Psoas muscle (tissue), 8 donors: ENCODE measurements around the gene ADCY1. TPM values are rescaled to one million over a fixed set of nuclear protein-coding genes. Genes with fewer than 3 reads are reported as not detected.
A peak's percentile ranks its signal among the peaks of the same experiment; 100 is the strongest.

Experiments used
- ATAC-seq, 4 donors: fragments of 200-7000 bp; cut with Tn5 transposase; one replicate each; pipeline ENCODE4 v1.9.1; 2020; ENCODE audit warnings: moderate library complexity in 3 of 4, mild to moderate bottlenecking in 2 of 4
- DNase-seq, 2 donors: peaks; one replicate each; pipeline ENCODE4 v3.0.0-alpha.2; 2020
- H3K27ac ChIP-seq: fragments of 200-600 bp; one replicate; pipeline ENCODE4 v1.8.0; 2022
- H3K27me3 ChIP-seq, 3 donors: fragments of 200-600 bp in 1 of 3; one replicate each; pipeline versions ENCODE4 v1.6.1 to v1.8.0; 2013 to 2022; ENCODE audit warnings: low read length in 2 of 3, mild to moderate bottlenecking in 2 of 3, moderate library complexity in 1 of 3; ENCODE audit not compliant: insufficient read depth in 3 of 3
- H3K36me3 ChIP-seq, 2 donors: fragments of 200-600 bp in 1 of 2; one replicate each; pipeline versions ENCODE4 v1.6.1 to v1.8.0; 2013 to 2022; ENCODE audit warnings: low read depth in 1 of 2, mild to moderate bottlenecking in 1 of 2, moderate library complexity in 1 of 2; ENCODE audit not compliant: insufficient read depth in 1 of 2
- H3K4me1 ChIP-seq: fragments of 200-600 bp; one replicate; pipeline ENCODE4 v1.8.0; 2022
- H3K4me3 ChIP-seq: fragments of 200-600 bp; one replicate; pipeline ENCODE4 v1.8.0; 2022; ENCODE audit warnings: mild to moderate bottlenecking
- H3K9me3 ChIP-seq: fragments of 200-600 bp; one replicate; pipeline ENCODE4 v1.8.0; 2022
- WGBS, 3 donors: extraction: QIAGEN DNeasy Blood & Tissue Kit; methylation state at CpG; one replicate each; pipeline versions ENCODE4 v1.1.6 to v1.1.7; 2013; 5-methylcytosine and 5-hydroxymethylcytosine counted together
- intact Hi-C, 2 donors: fragments of 100-400 bp; cut with DNase I; formaldehyde crosslinking; loops; one replicate each; pipeline versions ENCODE4 v1.11.0 to v1.14.2; 2022
- polyA plus RNA-seq, 3 donors: library from polyadenylated mRNA; stranded (reverse); fragments of 200-250 nt; gene quantifications; one replicate each; pipeline ENCODE4 v1.2.3, GENCODE V29; 2013
- total RNA-seq, 4 donors: library from RNA; stranded (reverse); fragmentation: NEBNext Ultra II Directional in 2 of 4; extraction: Animal tissue kit (Norgen Biotek cat#: 25700) in 2 of 4; gene quantifications; one replicate each; pipeline versions ENCODE4 v1.2.1 to v1.2.4, GENCODE V29; 2021 to 2023
- TF ChIP-seq, protein P1 (sequence below): fragments of 200-600 bp; IDR thresholded peaks from one replicate; pipeline ENCODE4 v1.8.0; 2022; ENCODE audit warnings: antibody characterized with exemption
- donor health status: healthy with polysubstance abuse.
- donor health status: DM: no; HTN: no; CAD: no; lungs with moderate emphysema.
- donor health status: Bipolar disorder and iron deficiency.
- donor health status: healthy.
- donor health status: DM: yes; HTN: yes; CAD: no.
- donor health status: DM: no; HTN: no; CAD: no.
- donor health status: DM: no; HTN: no; CAD: no.
- donor health status: DM: yes; HTN: yes; CAD: no.

The ADCY1 gene
- total and polyA plus RNA-seq, 7 donors, result 1.3 to 4.3 (median 2.2) TPM

DNA sequence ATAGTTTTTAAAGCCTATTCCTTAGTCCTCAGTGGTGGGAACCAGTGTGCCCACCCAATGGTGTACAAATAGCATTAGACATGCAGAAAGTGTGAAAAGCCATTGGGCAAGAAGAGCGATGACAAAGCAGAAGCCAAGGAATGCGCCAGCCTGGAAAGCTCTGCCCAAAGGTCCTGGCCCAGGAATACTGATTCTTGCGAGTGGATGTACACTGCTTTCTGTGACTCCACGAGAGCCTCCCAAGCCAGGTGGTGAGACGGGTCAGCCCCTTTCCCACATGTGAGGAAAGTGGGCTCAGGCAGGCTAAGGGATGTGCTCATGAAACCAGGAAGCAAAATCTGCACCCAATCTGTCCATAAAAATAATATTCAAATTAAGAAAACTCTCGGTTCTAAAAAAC, 106.6 kb downstream of the ADCY1 start:
- no peaks in the 10 kb centered on the region for H3K27me3 ChIP-seq
- H3K36me3 ChIP-seq, result peaks cover 0 to 7% of the 10 kb centered on the region in 2 donors
- no peaks in the 10 kb centered on the region for H3K4me1 ChIP-seq
- TF ChIP-seq, protein P1, sequence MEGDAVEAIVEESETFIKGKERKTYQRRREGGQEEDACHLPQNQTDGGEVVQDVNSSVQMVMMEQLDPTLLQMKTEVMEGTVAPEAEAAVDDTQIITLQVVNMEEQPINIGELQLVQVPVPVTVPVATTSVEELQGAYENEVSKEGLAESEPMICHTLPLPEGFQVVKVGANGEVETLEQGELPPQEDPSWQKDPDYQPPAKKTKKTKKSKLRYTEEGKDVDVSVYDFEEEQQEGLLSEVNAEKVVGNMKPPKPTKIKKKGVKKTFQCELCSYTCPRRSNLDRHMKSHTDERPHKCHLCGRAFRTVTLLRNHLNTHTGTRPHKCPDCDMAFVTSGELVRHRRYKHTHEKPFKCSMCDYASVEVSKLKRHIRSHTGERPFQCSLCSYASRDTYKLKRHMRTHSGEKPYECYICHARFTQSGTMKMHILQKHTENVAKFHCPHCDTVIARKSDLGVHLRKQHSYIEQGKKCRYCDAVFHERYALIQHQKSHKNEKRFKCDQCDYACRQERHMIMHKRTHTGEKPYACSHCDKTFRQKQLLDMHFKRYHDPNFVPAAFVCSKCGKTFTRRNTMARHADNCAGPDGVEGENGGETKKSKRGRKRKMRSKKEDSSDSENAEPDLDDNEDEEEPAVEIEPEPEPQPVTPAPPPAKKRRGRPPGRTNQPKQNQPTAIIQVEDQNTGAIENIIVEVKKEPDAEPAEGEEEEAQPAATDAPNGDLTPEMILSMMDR, result no peak
- 69 to 84% (median 75%) methylated on average over 6 of the region's 6 CpGs for WGBS, 3 donors
- ATAC-seq, result no peak
- H3K27ac ChIP-seq, result no peak overlapping the region
- intact Hi-C loops, result no loop called here
- H3K9me3 ChIP-seq, result no peaks in the 10 kb centered on the region
- no peak for DNase-seq
- H3K4me3 ChIP-seq, result no peak overlapping the region

DNA sequence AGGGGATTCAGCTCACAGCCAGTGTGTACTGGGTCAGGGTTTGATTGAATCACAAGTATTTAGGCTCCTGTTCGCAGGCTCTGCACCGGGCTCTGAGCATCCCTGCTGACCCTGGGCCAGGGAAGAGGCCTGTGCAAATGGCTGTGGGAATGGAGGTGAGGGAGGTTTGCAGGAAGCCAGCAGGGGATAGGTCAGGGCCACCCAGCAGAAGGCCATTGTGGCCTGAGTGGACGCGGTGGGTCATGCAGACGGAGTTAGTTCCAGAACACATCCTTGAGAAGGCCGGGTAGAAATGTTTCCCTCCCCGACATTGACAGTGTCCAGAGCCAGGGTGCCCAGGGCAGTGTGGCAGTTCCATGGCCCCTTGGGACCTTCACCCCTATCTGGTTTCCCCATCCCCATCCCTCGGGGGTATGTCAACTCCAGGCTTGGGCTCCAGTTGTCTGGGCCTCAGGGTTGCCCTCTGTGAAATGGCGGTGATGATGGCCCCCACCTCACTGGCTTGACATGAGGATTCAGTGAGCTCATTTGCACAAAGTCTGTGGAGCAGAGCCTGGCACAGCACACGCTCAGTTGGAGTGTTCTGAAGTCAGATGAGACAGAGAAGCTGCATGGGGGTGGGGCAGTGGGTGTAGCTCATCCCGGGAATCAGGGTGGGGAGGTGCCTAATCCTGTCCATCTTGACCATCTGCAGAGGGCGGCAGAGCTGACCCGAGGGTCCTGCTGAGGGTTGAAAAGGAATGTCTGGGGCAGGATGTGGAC, 107.6 kb downstream of the ADCY1 start:
- ATAC-seq (no peak), DNase-seq (peak in 1 of 2 donors; percentile 36)
- Histone ChIP-seq H3K27ac (no peak overlapping the region), H3K27me3 (no peaks in the 10 kb centered on the region), H3K36me3 (peaks cover 0 to 7% of the 10 kb centered on the region in 2 donors), H3K9me3 (no peaks in the 10 kb centered on the region), H3K4me3 (no peak overlapping the region), H3K4me1 (no peaks in the 10 kb centered on the region)
- TF ChIP-seq, protein P1, result no peak
- 88 to 91% (median 90%) methylated on average over 13 of the region's 13 CpGs for WGBS, 3 donors
- intact Hi-C loops, result no loop called here

DNA sequence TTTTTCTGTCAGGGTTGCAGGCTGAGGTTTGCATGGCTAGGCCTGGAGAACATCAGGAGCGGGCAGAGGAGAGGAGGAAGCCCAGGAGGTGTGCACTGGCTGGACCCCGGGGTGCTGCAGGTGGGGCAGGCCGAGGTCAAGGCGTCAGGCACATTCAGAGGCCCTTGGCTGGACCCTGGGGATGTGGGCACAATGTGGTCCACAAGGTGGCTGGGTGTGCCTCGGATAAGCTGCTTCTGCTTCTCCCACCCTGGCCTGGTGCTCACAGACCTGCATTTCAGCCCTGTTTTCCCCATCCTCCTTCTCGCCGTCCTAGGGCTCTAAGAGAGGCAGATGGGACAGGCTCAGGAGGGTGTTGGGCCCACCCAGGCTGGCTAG, 108.2 kb downstream of the ADCY1 start:
- Histone ChIP-seq H3K27ac (no peak overlapping the region), H3K36me3 (peaks cover 0 to 7% of the 10 kb centered on the region in 2 donors), H3K9me3 (no peaks in the 10 kb centered on the region), H3K27me3 (no peaks in the 10 kb centered on the region), H3K4me1 (no peaks in the 10 kb centered on the region), H3K4me3 (no peak overlapping the region)
- 95 to 96% (median 96%) methylated on average over 7 of the region's 7 CpGs for WGBS, 3 donors
- intact Hi-C loops, result no loop called here
- ATAC-seq, result no peak
- TF ChIP-seq, protein P1, result no peak
- peak in 1 of 2 donors; percentile 26 for DNase-seq

DNA sequence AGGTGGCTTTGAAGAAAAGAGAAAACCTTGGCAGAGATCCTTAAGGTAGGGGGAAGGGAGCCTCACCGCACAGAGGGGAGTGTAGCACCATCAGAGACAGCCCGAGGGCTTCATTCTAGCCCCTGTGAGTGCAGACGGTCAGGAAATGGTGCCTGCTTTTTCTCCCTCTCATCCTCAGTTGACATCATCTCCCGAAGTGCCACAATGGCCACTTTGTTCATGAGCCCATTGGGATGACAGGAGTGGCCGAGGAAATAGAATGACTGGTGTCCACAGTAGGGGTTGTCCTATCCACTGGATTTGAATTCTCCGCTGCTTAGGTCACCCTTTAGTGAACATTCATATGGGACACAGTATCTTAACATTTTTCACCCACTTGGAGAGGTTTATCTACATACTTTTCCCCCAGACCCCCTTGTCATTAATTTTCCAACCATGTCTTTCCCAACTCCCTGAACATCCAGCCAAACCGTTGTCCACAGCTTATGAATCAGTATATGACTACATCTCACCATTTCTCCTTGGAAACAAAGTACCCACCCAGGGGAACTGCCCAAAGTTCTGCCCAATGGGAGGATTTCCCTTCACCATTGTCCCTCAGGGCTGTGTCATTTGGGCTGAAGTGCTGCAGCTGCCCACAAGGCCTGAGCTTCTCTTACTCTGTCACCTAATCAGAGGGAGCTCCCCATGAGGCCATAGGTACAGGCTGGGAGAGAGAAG, 108.8 kb downstream of the ADCY1 start:
- no peak for DNase-seq
- 88% methylated on average over 7 of the region's 7 CpGs for whole genome bisulfite sequencing, 3 donors
- Histone ChIP-seq H3K4me3 (no peak overlapping the region), H3K4me1 (no peaks in the 10 kb centered on the region), H3K27me3 (no peaks in the 10 kb centered on the region), H3K27ac (no peak overlapping the region), H3K36me3 (peaks cover 0 to 7% of the 10 kb centered on the region in 2 donors), H3K9me3 (no peaks in the 10 kb centered on the region)
- intact Hi-C loops, result no loop called here
- no peak for ATAC-seq
- TF ChIP-seq, protein P1, result no peak
